T-helper 1 cell treated with Interleukin-12 subunit alpha and Interleukin-12 subunit beta and Interleukin-4 antibody, amounts not matched to agents 30 μg/mL and 1 μg/mL, for 36 hours (primary cell): ENCODE measurements around the gene SIPA1L3.

Source experiments
- H3K27ac Mint-ChIP-seq: one replicate; pipeline ENCODE4 v1.8.0; 2021; ENCODE audit warnings: mild to moderate bottlenecking, mixed read lengths
- H3K27me3 Mint-ChIP-seq: one replicate; pipeline ENCODE4 v1.8.0; 2021; ENCODE audit warnings: low read depth, mixed read lengths
- H3K36me3 Mint-ChIP-seq: one replicate; pipeline ENCODE4 v1.8.0; 2021; ENCODE audit warnings: low read depth, mixed read lengths
- H3K4me1 Mint-ChIP-seq: one replicate; pipeline ENCODE4 v1.8.0; 2021; ENCODE audit warnings: low read depth, mixed read lengths
- H3K4me3 Mint-ChIP-seq: one replicate; pipeline ENCODE4 v1.8.0; 2021; ENCODE audit warnings: mild to moderate bottlenecking, moderate library complexity, mixed read lengths
- H3K9me3 Mint-ChIP-seq: one replicate; pipeline ENCODE4 v1.8.0; 2021; ENCODE audit warnings: mixed read lengths

Gene SIPA1L3

DNA sequence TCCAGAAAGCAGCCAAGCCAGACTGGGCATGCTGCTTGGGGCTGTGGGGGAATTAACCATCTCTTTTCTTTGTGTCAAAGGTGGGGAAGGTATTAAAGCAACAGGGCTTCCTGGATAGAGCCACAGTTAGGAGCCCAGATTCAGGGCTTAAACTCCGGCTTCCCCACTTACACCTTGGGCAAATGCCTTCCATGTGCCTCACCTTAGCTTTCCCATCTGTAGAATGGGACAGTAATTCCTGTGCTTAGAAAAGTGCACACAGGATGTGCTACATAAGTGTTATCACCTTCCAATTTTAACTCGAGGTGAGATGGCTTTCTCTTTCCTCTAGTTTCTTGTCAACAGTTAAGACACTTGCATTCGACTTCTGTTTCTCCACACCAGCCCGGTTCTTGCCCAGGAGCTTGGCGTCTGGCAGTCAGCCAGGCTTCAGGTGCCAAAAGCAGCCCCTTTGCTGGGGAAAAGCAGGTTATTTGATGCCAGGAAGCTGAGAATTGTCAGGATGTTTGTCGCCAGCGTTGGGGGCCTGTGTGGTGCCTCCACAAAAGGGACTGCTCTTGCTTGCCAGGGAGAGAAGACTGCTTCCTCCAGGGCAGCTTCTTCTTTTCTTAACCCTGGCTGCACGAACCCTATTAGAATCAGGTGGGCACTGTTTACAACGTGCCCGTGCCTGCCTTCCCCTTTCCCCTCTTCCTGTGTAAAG is 79.2 kb downstream of the SIPA1L3 start:
- Mint-ChIP-seq H3K4me1 (peaks cover 13% of the 10 kb centered on the region), H3K27ac (peak overlapping the region; percentile 45), H3K36me3 (no peaks in the 10 kb centered on the region), H3K4me3 (no peak overlapping the region), H3K27me3 (no peaks in the 10 kb centered on the region), H3K9me3 (no peaks in the 10 kb centered on the region)

DNA sequence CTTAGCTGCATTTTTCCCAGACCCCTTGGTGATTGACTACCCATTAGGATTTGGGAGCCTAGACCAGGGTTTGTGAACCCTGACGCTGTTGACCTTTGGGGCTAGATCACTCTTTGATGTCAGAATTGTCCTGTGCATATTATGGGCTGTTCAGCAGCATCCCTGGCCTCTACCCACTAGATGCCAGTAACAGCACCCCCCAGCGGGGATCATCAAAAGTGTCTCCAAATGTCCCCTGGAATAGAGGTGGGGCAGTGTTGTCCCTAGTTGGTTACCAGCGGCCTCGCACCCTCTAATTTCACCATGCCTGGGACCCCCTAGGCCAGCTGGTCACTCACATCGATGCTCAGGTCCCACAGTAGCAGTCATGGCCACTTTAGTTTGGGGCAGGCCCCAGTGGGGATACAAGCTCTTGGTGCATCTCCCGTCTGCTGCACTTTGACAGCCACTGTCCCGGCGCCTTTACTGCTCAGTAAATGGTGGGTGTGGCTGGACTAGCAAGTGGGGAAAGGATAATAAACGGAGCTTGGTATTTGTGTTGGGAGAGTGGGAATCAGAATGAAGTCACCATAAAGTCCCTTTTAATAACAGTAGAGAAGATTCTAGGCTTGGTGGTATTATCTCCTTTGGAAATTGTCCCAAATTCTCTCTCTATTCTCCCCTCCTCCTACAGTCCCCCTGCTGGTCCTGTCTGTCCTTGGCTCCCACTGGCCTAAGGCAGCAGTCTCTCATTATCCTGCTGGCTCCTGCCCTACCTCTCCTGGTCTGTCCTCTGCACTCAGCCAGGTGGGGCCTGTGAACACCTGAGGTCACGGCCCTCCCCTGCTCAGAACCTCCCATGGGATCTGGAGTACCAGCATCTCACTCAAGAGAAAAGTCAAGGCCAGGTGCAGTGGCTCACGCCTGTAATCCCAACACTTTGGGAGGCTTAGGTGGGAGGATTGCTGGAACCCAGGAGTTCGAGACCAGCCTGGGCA is 80.6 kb downstream of the SIPA1L3 start:
- peaks cover 13% of the 10 kb centered on the region for H3K4me1 Mint-ChIP-seq
- H3K4me3 Mint-ChIP-seq = no peak overlapping the region
- H3K9me3 Mint-ChIP-seq = no peaks in the 10 kb centered on the region
- no peak overlapping the region for H3K27ac Mint-ChIP-seq
- H3K27me3 Mint-ChIP-seq = no peaks in the 10 kb centered on the region
- H3K36me3 Mint-ChIP-seq = no peaks in the 10 kb centered on the region

DNA sequence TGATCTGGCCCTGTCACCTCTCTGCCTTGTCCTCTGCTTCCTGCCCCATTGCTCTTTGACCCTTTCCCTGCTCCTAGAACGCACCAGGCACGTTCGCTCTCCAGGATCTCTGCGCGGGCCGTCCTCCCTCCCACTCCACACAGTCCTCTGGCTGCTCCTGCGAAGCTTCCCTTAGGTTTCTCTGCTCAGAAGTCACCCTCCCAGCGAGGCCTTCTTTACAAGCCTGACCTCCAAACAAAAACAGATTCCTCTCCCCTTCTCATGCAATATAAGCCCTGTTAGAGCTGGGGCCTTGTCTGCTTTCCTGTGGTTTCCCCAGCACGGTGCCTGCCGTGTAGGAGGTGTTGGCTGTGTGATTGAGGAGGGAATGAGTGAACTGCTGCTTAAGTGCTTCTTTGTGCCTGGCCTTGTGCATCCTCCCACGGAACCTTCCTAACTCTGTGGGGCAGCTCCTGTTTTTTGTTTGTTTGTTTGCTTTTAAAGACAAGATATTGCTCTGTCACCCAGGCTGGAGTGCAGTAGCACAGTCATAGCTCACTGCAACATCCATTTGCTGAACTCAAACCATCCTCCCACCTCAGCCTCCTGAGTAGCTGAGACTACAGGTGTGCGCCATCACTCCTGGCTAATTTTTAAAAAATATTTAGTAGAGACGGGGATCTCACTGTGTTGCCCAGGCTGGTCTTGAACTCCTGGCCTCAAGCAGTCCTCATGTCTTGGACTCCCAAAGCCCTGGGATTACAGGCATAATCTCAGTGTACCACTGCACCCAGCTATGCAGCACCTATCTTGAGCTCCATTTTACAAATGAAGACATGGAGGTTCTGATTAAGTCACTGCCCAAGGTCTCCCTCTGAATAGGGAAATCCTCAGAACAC is 82.0 kb downstream of the SIPA1L3 start:
- Mint-ChIP-seq H3K4me1 (peaks cover 13% of the 10 kb centered on the region), H3K4me3 (no peak overlapping the region), H3K27me3 (no peaks in the 10 kb centered on the region), H3K36me3 (no peaks in the 10 kb centered on the region), H3K9me3 (no peaks in the 10 kb centered on the region), H3K27ac (no peak overlapping the region)

DNA sequence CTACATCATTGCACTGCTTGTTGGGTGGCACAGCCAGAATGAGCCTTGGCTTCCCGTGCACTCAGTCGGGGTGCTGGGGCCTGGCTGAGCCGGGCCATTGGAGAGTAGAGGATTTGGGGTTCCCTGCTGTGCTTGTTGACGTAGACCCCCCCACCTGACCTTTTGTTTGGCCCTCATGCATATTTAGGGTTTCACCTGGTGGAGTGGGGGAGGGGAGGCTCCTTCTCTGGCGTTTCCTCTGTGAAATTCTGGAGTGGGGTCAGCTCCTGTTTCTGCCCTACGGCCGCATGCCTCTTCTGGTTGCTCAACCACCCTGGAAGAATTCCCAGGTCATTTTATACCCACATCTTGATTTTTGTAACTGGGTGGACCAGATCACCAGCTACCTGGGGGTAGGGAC is 82.8 kb downstream of the SIPA1L3 start:
- Mint-ChIP-seq H3K36me3 (no peaks in the 10 kb centered on the region), H3K27me3 (no peaks in the 10 kb centered on the region), H3K4me3 (no peak overlapping the region), H3K4me1 (peaks cover 13% of the 10 kb centered on the region), H3K27ac (no peak overlapping the region), H3K9me3 (no peaks in the 10 kb centered on the region)

DNA sequence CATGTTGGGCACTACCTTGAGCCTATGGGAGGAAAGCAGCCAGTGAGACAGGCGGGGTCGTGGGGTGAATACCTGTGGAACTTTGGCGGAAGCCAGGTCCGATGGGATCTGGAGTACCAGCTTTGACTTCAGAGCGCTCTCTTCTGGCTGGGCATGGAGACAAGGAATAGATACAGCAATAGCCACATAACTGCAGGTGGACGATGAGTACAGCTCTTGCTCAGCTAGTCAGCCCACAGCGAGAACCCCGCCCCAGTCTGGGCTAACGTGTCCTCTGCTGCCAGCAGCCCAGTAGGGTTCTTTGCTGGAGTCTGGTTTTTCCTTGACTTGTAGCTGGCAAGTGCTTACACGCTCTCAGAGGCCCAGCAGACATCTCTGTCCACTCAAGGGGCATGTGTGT is 83.4 kb downstream of the SIPA1L3 start:
- no peaks in the 10 kb centered on the region for H3K9me3 Mint-ChIP-seq
- H3K27me3 Mint-ChIP-seq = no peaks in the 10 kb centered on the region
- H3K27ac Mint-ChIP-seq = no peak overlapping the region
- H3K4me3 Mint-ChIP-seq = no peak overlapping the region
- no peaks in the 10 kb centered on the region for H3K36me3 Mint-ChIP-seq
- peaks cover 13% of the 10 kb centered on the region for H3K4me1 Mint-ChIP-seq

DNA sequence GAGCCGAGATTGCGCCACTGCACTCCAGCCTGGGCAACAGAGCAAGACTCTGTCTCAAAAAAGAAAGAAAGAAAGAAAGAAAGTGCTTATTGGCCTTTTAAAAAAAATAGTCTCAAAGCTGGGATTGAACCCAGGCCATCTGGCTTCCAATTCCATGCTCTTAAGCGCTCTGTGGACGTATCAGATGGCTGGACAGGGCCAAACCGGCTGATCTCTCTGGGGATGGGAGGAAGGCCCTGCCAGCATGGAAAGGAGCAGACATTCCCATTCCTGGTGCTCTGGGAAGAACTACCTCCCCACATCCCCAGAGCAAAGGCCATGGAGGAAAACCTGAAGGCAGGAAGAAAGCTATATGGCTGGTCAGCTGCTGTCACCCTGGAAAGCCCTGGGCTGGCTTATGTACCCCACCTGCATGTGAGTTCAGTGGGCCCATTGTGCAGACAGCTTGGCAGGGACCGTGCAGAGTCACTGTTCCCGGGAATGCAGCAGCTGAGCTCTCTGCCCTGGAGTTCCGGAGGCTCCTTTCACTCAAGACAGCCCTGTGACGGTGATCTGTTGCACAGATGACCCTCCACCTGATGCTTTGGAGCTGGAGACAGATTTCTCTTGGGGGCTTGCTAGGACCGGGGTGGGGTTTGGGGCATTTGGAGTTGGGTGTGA is 84.3 kb downstream of the SIPA1L3 start:
- no peak overlapping the region for H3K27ac Mint-ChIP-seq
- no peaks in the 10 kb centered on the region for H3K9me3 Mint-ChIP-seq
- H3K36me3 Mint-ChIP-seq = no peaks in the 10 kb centered on the region
- H3K4me1 Mint-ChIP-seq = peaks cover 9% of the 10 kb centered on the region
- H3K4me3 Mint-ChIP-seq = no peak overlapping the region
- no peaks in the 10 kb centered on the region for H3K27me3 Mint-ChIP-seq

DNA sequence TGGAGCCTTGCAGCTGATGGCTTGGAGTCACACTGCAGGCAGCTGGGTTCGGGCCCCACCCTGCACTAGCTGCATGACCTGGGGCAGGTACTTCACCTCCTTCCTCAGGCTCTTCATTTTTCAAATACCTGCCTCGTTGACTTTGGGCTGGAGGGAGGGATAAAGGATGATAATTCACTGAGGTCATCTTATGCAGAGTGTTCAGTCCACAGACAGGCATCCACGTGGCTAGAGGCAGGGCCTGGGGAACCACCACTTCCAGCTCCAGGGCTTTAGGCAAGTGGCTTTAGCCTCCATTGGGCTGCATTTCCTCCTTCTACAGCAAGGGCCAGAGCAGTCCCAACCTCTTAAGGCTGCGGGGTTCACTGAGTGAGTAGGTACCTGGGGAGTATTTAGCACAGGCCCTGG is 84.8 kb downstream of the SIPA1L3 start:
- Mint-ChIP-seq H3K4me1 (peaks cover 5% of the 10 kb centered on the region), H3K9me3 (no peaks in the 10 kb centered on the region), H3K27ac (no peak overlapping the region), H3K4me3 (no peak overlapping the region), H3K27me3 (no peaks in the 10 kb centered on the region), H3K36me3 (no peaks in the 10 kb centered on the region)

DNA sequence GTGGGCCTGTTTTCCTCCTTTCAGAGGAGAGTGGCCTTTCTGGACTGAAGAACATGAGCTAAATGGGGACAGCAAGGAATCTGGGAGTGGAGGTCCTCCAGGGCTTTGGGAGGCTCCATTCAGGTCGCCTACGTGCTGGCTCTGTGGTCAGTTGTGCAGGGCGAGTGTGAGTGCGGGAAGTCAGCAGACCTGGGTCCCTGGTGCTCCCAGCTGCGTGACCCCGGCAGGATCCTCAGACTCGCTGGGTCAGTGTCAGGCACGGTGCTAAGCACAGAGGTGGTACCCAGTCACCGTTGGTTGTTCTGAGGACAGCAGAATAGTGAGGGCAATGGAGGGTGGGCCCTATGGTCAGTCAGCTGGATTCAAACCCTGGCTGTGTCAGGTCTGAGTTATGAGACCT is 85.8 kb downstream of the SIPA1L3 start:
- H3K4me3 Mint-ChIP-seq = no peak overlapping the region
- H3K36me3 Mint-ChIP-seq = no peaks in the 10 kb centered on the region
- no peaks in the 10 kb centered on the region for H3K27me3 Mint-ChIP-seq
- H3K4me1 Mint-ChIP-seq = peaks cover 5% of the 10 kb centered on the region
- no peak overlapping the region for H3K27ac Mint-ChIP-seq
- no peaks in the 10 kb centered on the region for H3K9me3 Mint-ChIP-seq

DNA sequence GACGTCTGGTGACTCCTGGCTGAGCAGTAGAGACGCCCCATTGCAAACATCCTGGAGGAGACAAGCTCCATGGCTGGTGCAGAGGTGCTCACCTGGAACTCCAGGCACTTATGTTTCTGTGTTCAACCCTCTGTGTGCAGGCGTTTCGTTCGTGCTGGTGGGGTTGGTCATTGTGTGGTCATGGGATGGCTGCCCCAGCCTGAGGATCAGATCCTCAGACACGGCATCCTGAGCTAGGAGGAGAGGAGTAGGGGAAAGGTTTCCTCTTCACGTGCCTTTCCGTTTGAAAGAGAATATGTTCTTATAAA is 87.8 kb downstream of the SIPA1L3 start:
- Mint-ChIP-seq H3K4me3 (no peak overlapping the region), H3K9me3 (no peaks in the 10 kb centered on the region), H3K4me1 (no peaks in the 10 kb centered on the region), H3K36me3 (no peaks in the 10 kb centered on the region), H3K27me3 (no peaks in the 10 kb centered on the region), H3K27ac (no peak overlapping the region)

DNA sequence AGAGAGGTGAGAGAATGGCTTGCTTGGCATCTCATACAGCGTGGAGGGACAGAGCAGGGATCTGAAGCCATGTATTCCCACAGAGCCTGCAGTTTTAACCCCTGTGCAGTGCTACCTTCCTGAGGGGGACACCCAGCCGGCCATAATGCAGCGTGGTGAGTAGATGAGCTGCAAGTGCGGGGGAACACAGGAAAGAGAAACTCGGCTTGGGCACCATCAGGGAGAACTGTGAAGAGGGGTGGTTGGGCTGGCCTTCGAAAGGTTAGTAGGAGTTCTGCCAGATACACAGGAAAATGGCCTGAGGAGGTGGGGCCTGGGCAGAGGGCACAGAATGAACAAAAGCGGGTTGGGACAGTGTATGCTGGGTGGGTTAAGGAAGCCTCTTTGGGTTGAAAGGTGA is 88.3 kb downstream of the SIPA1L3 start:
- Mint-ChIP-seq H3K36me3 (no peaks in the 10 kb centered on the region), H3K4me1 (no peaks in the 10 kb centered on the region), H3K27ac (no peak overlapping the region), H3K4me3 (no peak overlapping the region), H3K9me3 (no peaks in the 10 kb centered on the region), H3K27me3 (no peaks in the 10 kb centered on the region)

DNA sequence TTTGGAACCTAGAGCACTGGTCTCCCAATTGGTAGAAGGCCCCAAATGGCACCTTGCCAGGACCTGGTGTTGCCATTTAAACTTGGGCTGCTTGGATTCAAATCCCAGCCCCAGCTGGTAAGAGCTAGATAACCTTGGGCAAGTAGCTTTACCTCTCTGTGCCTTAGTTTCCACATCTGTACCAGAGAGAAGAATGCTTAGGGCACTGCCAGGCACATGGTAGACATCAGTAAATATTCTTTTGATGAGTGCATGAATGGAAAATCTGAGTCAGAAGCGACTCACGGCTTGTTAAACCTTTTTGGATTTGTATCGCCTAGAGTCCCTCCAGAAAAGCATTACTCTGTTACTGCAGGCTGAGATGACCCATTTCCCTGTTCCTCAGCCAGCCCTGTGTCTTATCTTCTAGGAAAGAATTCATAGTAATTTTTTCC is 90.9 kb downstream of the SIPA1L3 start:
- Mint-ChIP-seq H3K36me3 (no peaks in the 10 kb centered on the region), H3K9me3 (no peaks in the 10 kb centered on the region), H3K27ac (no peak overlapping the region), H3K27me3 (no peaks in the 10 kb centered on the region), H3K4me1 (peaks cover 4% of the 10 kb centered on the region), H3K4me3 (no peak overlapping the region)

DNA sequence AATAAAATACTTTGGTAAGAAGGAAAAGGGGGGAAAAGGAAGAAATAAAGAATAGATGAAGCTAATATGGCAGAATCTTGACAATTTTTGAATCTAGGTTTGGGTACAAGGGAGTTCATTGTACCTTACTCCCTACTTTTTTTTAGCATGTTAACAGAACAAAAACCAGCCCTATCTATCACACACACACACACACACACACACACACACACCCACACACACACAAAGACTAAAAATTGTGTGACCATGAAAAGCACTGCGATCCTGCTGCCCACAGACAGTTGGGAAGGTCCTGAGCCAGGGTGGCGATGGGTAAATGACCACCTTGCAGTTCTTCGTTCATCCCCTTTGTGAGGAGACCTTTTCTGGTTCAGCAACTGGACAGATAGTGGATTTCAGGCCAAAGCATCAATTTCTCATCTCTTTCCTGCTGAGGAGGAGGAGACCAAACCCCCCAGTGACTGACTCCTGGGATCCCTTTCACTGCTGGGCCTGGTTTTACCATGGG is 91.8 kb downstream of the SIPA1L3 start:
- H3K27ac Mint-ChIP-seq = no peak overlapping the region
- H3K36me3 Mint-ChIP-seq = no peaks in the 10 kb centered on the region
- no peaks in the 10 kb centered on the region for H3K27me3 Mint-ChIP-seq
- H3K9me3 Mint-ChIP-seq = no peaks in the 10 kb centered on the region
- no peak overlapping the region for H3K4me3 Mint-ChIP-seq
- peaks cover 4% of the 10 kb centered on the region for H3K4me1 Mint-ChIP-seq

DNA sequence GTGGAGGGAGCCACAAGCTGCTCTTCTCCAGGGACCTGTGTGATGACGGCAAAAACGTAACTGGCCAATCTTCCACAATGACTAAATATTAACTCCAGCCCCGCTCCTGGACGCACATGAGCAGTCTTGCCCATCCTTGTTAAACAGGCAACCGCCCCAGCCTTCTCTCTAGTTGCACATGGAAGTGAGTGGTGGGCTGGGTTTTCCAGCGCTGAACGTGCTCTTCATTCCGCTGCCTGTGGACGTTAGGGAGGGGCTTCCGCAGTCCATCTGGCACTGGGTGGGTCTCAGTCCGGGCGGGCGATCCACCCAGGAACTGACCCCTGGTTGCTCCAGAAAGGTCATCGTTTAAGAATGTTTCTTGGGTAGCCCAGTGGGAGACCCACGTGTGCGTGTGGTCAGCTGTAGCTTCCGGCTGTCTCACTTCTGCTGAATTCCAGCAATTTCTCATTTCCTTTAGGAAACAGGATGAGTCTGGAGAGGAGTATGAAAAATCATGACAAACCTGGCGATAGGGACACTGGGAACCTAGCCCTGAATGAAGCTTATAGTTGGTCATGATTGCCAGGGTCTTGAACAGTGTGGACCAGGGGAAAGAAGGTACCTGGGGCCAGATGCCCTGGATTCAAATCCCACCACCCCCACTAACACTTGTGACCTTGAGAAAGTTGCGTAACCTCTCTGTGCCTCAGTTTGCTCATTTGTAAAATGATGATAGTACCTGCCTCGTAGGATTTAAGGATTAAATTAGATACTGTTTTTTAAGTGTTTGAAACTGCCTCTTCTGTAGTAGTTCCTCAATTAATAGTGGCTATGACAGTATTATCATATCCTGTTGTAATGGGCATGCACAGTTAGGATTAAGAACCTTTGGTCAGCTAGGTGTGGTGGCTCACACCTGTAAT is 92.6 kb downstream of the SIPA1L3 start:
- no peaks in the 10 kb centered on the region for H3K27me3 Mint-ChIP-seq
- no peak overlapping the region for H3K4me3 Mint-ChIP-seq
- no peaks in the 10 kb centered on the region for H3K9me3 Mint-ChIP-seq
- no peaks in the 10 kb centered on the region for H3K36me3 Mint-ChIP-seq
- peaks cover 4% of the 10 kb centered on the region for H3K4me1 Mint-ChIP-seq
- H3K27ac Mint-ChIP-seq = no peak overlapping the region
